Neural cell (in vitro differentiated cells): ENCODE data around the gene BAHD1. TPM values are rescaled to one million over a fixed set of nuclear protein-coding genes. Genes with fewer than 3 reads are reported as not detected.

Source experiments
- H2AFZ ChIP-seq: fragments of 200-600, 300-800 bp; sonication (generic), shearing (Covaris generic); 2 replicates; pipeline ENCODE4 v1.6.0; 2014; ENCODE audit warnings: low read depth, mild to moderate bottlenecking, antibody characterized with exemption, low read length, moderate library complexity
- H3F3A ChIP-seq: fragments of 200-600 bp; shearing (Covaris generic); 2 replicates; pipeline ENCODE4 v1.6.1; 2016; ENCODE audit warnings: mild to moderate bottlenecking, moderate library complexity, mixed read lengths, antibody characterized with exemption, low read length; ENCODE audit not compliant: insufficient read depth, poor library complexity, severe bottlenecking
- H3K27ac ChIP-seq: fragments of 200-600, 300-800 bp; sonication (generic), shearing (Covaris generic); 2 replicates; pipeline ENCODE4 v1.5.1; 2014; ENCODE audit warnings: mild to moderate bottlenecking, low read length, moderate library complexity
- H3K27me3 ChIP-seq: fragments of 300-800, 200-600 bp; sonication (generic), shearing (Covaris generic); 2 replicates; pipeline ENCODE4 v1.6.0; 2014; ENCODE audit warnings: mild to moderate bottlenecking, low read depth, low read length, moderate library complexity; ENCODE audit not compliant: insufficient read depth
- H3K36me3 ChIP-seq: fragments of 300-800, 200-600 bp; sonication (generic), shearing (Covaris generic); 2 replicates; pipeline ENCODE4 v1.5.1; 2014; ENCODE audit warnings: mild to moderate bottlenecking, antibody characterized with exemption, low read length, moderate library complexity; ENCODE audit not compliant: insufficient read depth
- H3K4me2 ChIP-seq: fragments of 300-800, 200-600 bp; sonication (generic), shearing (Covaris generic); 2 replicates; pipeline ENCODE4 v1.6.0; 2014; ENCODE audit warnings: mild to moderate bottlenecking, low read length
- H3K4me3 ChIP-seq: fragments of 300-800, 200-600 bp; sonication (generic), shearing (Covaris generic); 2 replicates; pipeline ENCODE4 v1.5.1; 2014; ENCODE audit warnings: mild to moderate bottlenecking, low read length, moderate library complexity
- H3K79me2 ChIP-seq: fragments of 200-600 bp; shearing (Covaris generic); replicated peaks from 2 replicates; pipeline ENCODE4 v1.6.0; 2014; ENCODE audit warnings: mild to moderate bottlenecking, low read length, moderate library complexity; ENCODE audit not compliant: insufficient read depth
- H3K9ac ChIP-seq: fragments of 300-800, 200-600 bp; sonication (generic), shearing (Covaris generic); 2 replicates; pipeline ENCODE4 v1.6.1; 2016; ENCODE audit warnings: mild to moderate bottlenecking, low read length, mixed read lengths
- H3K9me2 ChIP-seq: fragments of 200-600 bp; shearing (Covaris generic); 2 replicates; pipeline ENCODE4 v1.6.1; 2016; ENCODE audit warnings: mild to moderate bottlenecking, low read length, mixed read lengths; ENCODE audit not compliant: insufficient read depth
- H3K9me3 ChIP-seq: fragments of 200-600, 300-800 bp; sonication (generic), shearing (Covaris generic); 2 replicates; pipeline ENCODE4 v1.6.1; 2016; ENCODE audit warnings: mild to moderate bottlenecking, mixed run types, low read length, moderate library complexity, mixed read lengths
- H4K20me1 ChIP-seq: fragments of 200-600 bp; shearing (Covaris generic); 2 replicates; pipeline ENCODE4 v1.6.1; 2016; ENCODE audit warnings: mild to moderate bottlenecking, mixed run types; ENCODE audit not compliant: insufficient read depth
- EP300 ChIP-seq: fragments of 450-650 bp; conservative IDR thresholded peaks from 2 replicates; pipeline ENCODE4 v1.6.1; 2014; ENCODE audit warnings: antibody characterized with exemption, mild to moderate bottlenecking, moderate library complexity; ENCODE audit not compliant: poor library complexity, severe bottlenecking
- EZH2 ChIP-seq: fragments of 200-600, 300-800 bp; shearing (Covaris generic), sonication (generic); IDR thresholded peaks from 2 replicates; pipeline ENCODE4 v1.6.1; 2014; ENCODE audit warnings: antibody characterized with exemption, low read length, borderline replicate concordance, mild to moderate bottlenecking; ENCODE audit not compliant: insufficient read depth, poor library complexity, severe bottlenecking
- MXI1 ChIP-seq: fragments of 450-650 bp; conservative IDR thresholded peaks from 2 replicates; pipeline ENCODE4 v1.6.1; 2014; ENCODE audit warnings: antibody characterized with exemption, mild to moderate bottlenecking; ENCODE audit not compliant: poor library complexity, severe bottlenecking
- POLR2AphosphoS5 ChIP-seq: IDR thresholded peaks from 2 replicates; pipeline ENCODE4 v1.6.1; 2012
- RAD21 ChIP-seq: fragments of 450-650 bp; conservative IDR thresholded peaks from 2 replicates; pipeline ENCODE4 v1.6.1; 2014; ENCODE audit warnings: antibody characterized with exemption, mild to moderate bottlenecking, moderate library complexity
- SMC3 ChIP-seq: fragments of 450-650 bp; conservative IDR thresholded peaks from 2 replicates; pipeline ENCODE4 v1.6.1; 2014; ENCODE audit warnings: antibody characterized with exemption, mild to moderate bottlenecking, moderate library complexity; ENCODE audit not compliant: poor library complexity
- TAF1 ChIP-seq: IDR thresholded peaks from 2 replicates; pipeline ENCODE4 v1.6.1; 2012; ENCODE audit warnings: low read depth
- polyA plus RNA-seq: library from polyadenylated mRNA; depleted of rRNA; stranded (reverse); fragments of >200 nt; gene quantifications from 2 replicates; pipeline ENCODE4 v1.2.3, GENCODE V29; 2014
- TF ChIP-seq, protein P1 (sequence below): IDR thresholded peaks from 2 replicates; pipeline ENCODE4 v1.6.1; 2012; ENCODE audit warnings: borderline replicate concordance
- TF ChIP-seq, protein P2 (sequence below): fragments of 450-650 bp; IDR thresholded peaks from 2 replicates; pipeline ENCODE4 v1.5.1; 2014; ENCODE audit warnings: antibody characterized with exemption, mild to moderate bottlenecking, moderate library complexity; ENCODE audit not compliant: poor library complexity, severe bottlenecking

Gene BAHD1
- polyA plus RNA-seq, 1 donor from 2014 or later: 22.8 TPM

DNA sequence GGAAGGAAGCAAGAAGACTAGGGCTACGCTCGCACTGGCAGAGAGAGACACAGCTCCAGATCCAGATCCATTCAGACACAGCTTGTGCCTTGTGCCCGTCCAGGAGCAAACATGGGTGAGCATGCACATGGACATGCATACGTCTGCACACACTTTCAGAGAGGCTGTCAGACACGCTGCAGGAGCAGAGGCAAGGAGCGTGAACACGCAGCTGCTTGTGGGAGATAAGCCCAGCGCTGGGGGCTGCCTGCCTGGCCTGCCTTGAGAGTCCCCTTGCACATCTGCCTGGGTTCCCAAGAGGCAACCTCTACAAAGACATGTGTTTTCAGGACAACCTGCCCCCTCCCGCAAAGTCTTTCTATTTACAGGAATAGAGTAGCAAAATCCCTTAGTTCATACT is 13.6 kb upstream of the BAHD1 start:
- TF ChIP-seq RAD21: no peak
- no peak for TF ChIP-seq EZH2
- no peak for TF ChIP-seq TAF1
- TF ChIP-seq, protein P1, sequence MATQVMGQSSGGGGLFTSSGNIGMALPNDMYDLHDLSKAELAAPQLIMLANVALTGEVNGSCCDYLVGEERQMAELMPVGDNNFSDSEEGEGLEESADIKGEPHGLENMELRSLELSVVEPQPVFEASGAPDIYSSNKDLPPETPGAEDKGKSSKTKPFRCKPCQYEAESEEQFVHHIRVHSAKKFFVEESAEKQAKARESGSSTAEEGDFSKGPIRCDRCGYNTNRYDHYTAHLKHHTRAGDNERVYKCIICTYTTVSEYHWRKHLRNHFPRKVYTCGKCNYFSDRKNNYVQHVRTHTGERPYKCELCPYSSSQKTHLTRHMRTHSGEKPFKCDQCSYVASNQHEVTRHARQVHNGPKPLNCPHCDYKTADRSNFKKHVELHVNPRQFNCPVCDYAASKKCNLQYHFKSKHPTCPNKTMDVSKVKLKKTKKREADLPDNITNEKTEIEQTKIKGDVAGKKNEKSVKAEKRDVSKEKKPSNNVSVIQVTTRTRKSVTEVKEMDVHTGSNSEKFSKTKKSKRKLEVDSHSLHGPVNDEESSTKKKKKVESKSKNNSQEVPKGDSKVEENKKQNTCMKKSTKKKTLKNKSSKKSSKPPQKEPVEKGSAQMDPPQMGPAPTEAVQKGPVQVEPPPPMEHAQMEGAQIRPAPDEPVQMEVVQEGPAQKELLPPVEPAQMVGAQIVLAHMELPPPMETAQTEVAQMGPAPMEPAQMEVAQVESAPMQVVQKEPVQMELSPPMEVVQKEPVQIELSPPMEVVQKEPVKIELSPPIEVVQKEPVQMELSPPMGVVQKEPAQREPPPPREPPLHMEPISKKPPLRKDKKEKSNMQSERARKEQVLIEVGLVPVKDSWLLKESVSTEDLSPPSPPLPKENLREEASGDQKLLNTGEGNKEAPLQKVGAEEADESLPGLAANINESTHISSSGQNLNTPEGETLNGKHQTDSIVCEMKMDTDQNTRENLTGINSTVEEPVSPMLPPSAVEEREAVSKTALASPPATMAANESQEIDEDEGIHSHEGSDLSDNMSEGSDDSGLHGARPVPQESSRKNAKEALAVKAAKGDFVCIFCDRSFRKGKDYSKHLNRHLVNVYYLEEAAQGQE: no peak
- no peak for TF ChIP-seq EP300
- TF ChIP-seq, protein P2, sequence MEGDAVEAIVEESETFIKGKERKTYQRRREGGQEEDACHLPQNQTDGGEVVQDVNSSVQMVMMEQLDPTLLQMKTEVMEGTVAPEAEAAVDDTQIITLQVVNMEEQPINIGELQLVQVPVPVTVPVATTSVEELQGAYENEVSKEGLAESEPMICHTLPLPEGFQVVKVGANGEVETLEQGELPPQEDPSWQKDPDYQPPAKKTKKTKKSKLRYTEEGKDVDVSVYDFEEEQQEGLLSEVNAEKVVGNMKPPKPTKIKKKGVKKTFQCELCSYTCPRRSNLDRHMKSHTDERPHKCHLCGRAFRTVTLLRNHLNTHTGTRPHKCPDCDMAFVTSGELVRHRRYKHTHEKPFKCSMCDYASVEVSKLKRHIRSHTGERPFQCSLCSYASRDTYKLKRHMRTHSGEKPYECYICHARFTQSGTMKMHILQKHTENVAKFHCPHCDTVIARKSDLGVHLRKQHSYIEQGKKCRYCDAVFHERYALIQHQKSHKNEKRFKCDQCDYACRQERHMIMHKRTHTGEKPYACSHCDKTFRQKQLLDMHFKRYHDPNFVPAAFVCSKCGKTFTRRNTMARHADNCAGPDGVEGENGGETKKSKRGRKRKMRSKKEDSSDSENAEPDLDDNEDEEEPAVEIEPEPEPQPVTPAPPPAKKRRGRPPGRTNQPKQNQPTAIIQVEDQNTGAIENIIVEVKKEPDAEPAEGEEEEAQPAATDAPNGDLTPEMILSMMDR: no peak
- TF ChIP-seq POLR2AphosphoS5: no peak
- Histone ChIP-seq H3K27ac (no peak overlapping the region), H3K4me2 (no peak overlapping the region), H3K9ac (no peak overlapping the region), H3K4me3 (no peak overlapping the region), H3K9me2 (no peaks in the 10 kb centered on the region), H3F3A (no peaks in the 10 kb centered on the region), H2AFZ (no peak overlapping the region), H3K79me2 (no peaks in the 10 kb centered on the region), H4K20me1 (no peaks in the 10 kb centered on the region), H3K27me3 (no peaks in the 10 kb centered on the region), H3K36me3 (no peaks in the 10 kb centered on the region), H3K9me3 (no peaks in the 10 kb centered on the region)

GRCh38 chr15:40428185-40428584 is 12.6 kb upstream of the BAHD1 start:
- Histone ChIP-seq H3K9me2 (no peaks in the 10 kb centered on the region), H3K27me3 (no peaks in the 10 kb centered on the region), H3K4me2 (no peak overlapping the region), H3K79me2 (no peaks in the 10 kb centered on the region), H3F3A (no peaks in the 10 kb centered on the region), H3K9ac (no peak overlapping the region), H3K4me3 (no peak overlapping the region), H2AFZ (no peak overlapping the region), H3K36me3 (no peaks in the 10 kb centered on the region), H4K20me1 (no peaks in the 10 kb centered on the region), H3K27ac (no peak overlapping the region), H3K9me3 (no peaks in the 10 kb centered on the region)
- no peak for TF ChIP-seq POLR2AphosphoS5
- TF ChIP-seq SMC3: no peak
- no peak for TF ChIP-seq TAF1

DNA sequence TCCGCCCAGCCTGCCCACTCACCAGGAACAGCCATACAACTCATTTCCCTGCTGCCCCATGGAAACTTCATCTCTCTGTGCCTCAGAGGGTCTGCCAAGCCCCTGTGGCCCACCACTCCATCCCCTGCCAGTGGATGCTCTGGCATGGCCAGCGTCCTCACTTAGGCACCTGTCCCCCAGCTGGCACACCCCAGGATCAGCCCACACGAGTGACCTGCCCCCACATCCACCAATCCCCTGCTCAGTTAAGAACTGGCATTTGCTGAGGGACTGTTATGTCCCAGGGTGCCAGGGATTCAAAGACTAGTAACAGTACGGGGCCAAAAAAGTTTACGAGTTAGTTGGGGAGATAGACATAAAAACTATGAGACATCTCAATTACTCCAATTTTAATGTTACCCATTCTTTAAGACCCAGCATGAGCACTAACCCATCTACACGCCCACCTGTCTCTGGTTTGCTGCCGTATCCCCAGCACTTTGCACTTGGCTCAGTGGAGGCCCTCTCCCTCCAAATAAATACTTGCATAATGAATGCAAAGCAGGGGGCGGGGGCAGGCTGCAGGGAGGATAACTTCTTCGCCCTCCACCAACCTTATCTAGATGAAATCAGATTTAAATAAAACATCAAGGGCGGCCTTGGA is 11.6 kb upstream of the BAHD1 start:
- Histone ChIP-seq H3K4me2 (no peak overlapping the region), H3K9me3 (no peaks in the 10 kb centered on the region), H3K79me2 (no peaks in the 10 kb centered on the region), H3K9me2 (no peaks in the 10 kb centered on the region), H2AFZ (no peak overlapping the region), H3K4me3 (no peak overlapping the region), H3F3A (no peaks in the 10 kb centered on the region), H3K9ac (no peak overlapping the region), H3K27me3 (no peaks in the 10 kb centered on the region), H4K20me1 (no peaks in the 10 kb centered on the region), H3K27ac (no peak overlapping the region), H3K36me3 (no peaks in the 10 kb centered on the region)
- no peak for TF ChIP-seq SMC3
- TF ChIP-seq, protein P2: no peak
- TF ChIP-seq TAF1: no peak
- TF ChIP-seq EP300: no peak
- TF ChIP-seq, protein P1: no peak
- TF ChIP-seq EZH2: no peak
- TF ChIP-seq RAD21: no peak
- no peak for TF ChIP-seq MXI1
- no peak for TF ChIP-seq POLR2AphosphoS5
